Measurements from ENCODE around the gene RBM14.
"Not testable (repeated sequence)": the region's sequence is repeated elsewhere in the genome, so short reads cannot be mapped to it uniquely, and the experiment has no call there.

The RBM14 gene

GRCh38 chr11:66616379-66617154 is at the start of gene RBM14:
TSS of gene RBM14 (plus strand) at chr11:66616630. CDS start at chr11:66616721, 91 bp downstream.
- peak; percentile 97 to 98 for DNase-seq

- DNase-seq: no peak
Measured at GRCh38 chr11:66567787-66568123, 48.7 kb upstream of the RBM14 start.

GRCh38 chr11:66568124-66568916 is 48.1 kb upstream of the RBM14 start, which contains the start of gene CTSF:
TSS of gene CTSF (minus strand) at chr11:66568606. CDS start at chr11:66568486, 120 bp downstream.
- peak; percentile 74 to 92 for DNase-seq

GRCh38 chr11:66569076-66569475 is 47.4 kb upstream of the RBM14 start:
- DNase-seq: no peak

- no peak for DNase-seq
Measured at GRCh38 chr11:66570079-66570849, 46.2 kb upstream of the RBM14 start.

- no peak for DNase-seq
Measured at GRCh38 chr11:66570850-66571180, 45.6 kb upstream of the RBM14 start.

GRCh38 chr11:66579017-66579606 is 37.3 kb upstream of the RBM14 start:
- peak; percentile 39 to 60 for DNase-seq

GRCh38 chr11:66580803-66581202 is 35.6 kb upstream of the RBM14 start:
- no peak for DNase-seq

- no peak for DNase-seq
Measured at GRCh38 chr11:66581261-66581660, 35.2 kb upstream of the RBM14 start.

- DNase-seq: not testable (repeated sequence)
Measured at GRCh38 chr11:66582565-66583147, 33.8 kb upstream of the RBM14 start.

- DNase-seq: not testable (repeated sequence)
Measured at GRCh38 chr11:66585447-66585846, 31.0 kb upstream of the RBM14 start.

GRCh38 chr11:66586136-66586535 is 30.3 kb upstream of the RBM14 start:
- no peak for DNase-seq

GRCh38 chr11:66589315-66589714 is 27.1 kb upstream of the RBM14 start:
- DNase-seq: not testable (repeated sequence)

- no peak for DNase-seq
Measured at GRCh38 chr11:66589996-66590675, 26.3 kb upstream of the RBM14 start.

GRCh38 chr11:66591175-66591574 is 25.3 kb upstream of the RBM14 start:
- no peak for DNase-seq

GRCh38 chr11:66592457-66593302 is 23.8 kb upstream of the RBM14 start, which contains the start of the genes CCDC87 and CCS:
TSS of gene CCDC87 (minus strand) at chr11:66593063. CDS start at chr11:66593015, 48 bp downstream.
TSS of gene CCS (plus strand) at chr11:66593185. CDS start at chr11:66593262, 77 bp downstream.
- DNase-seq: peak; percentile 91 to 93

- DNase-seq: no peak
Measured at GRCh38 chr11:66593303-66593635, 23.2 kb upstream of the RBM14 start.

- no peak for DNase-seq
Measured at GRCh38 chr11:66593650-66594049, 22.8 kb upstream of the RBM14 start.

- no peak for DNase-seq
Measured at GRCh38 chr11:66595245-66595904, 21.1 kb upstream of the RBM14 start.

- no peak for DNase-seq
Measured at GRCh38 chr11:66598993-66599392, 17.4 kb upstream of the RBM14 start.

Data from hippocampal formation (tissue), 2 donors.